PFSK-1 (cell line): Measurements from ENCODE around the gene IL4.

Experiments
- FOXP2 ChIP-seq: optimal IDR thresholded peaks from 2 replicates; pipeline ENCODE3; 2011; ENCODE audit warnings: borderline replicate concordance, control low read depth, inconsistent platforms; ENCODE audit not compliant: insufficient read depth; ENCODE audit errors: extremely low read length, extremely low read depth
- POLR2AphosphoS5 ChIP-seq: IDR thresholded peaks from 2 replicates; pipeline ENCODE4 v1.6.1; 2012; ENCODE audit warnings: low read depth, mild to moderate bottlenecking, control low read depth, low read length, moderate library complexity
- SIN3A ChIP-seq: IDR thresholded peaks from 2 replicates; pipeline ENCODE4 v1.6.1; 2012; ENCODE audit warnings: mild to moderate bottlenecking, low read length, moderate library complexity, borderline replicate concordance; ENCODE audit not compliant: insufficient read depth
- TAF1 ChIP-seq: IDR thresholded peaks from 2 replicates; pipeline ENCODE4 v1.6.1; 2012; ENCODE audit warnings: low read length, control low read depth, borderline replicate concordance; ENCODE audit not compliant: insufficient read depth

GRCh38 chr5:132718544-132719312, 44.9 kb downstream of the IL4 start:
- TF ChIP-seq POLR2AphosphoS5 (no peak), FOXP2 (no peak), TAF1 (no peak), SIN3A (no peak)
